PFSK-1 (cell line): ENCODE data around the gene STEAP2.

ENCODE experiments used
- FOXP2 ChIP-seq: optimal IDR thresholded peaks from 2 replicates; pipeline ENCODE3; 2011; ENCODE audit warnings: borderline replicate concordance, control low read depth, inconsistent platforms; ENCODE audit not compliant: insufficient read depth; ENCODE audit errors: extremely low read length, extremely low read depth
- POLR2AphosphoS5 ChIP-seq: IDR thresholded peaks from 2 replicates; pipeline ENCODE4 v1.6.1; 2012; ENCODE audit warnings: low read depth, mild to moderate bottlenecking, control low read depth, low read length, moderate library complexity
- SIN3A ChIP-seq: IDR thresholded peaks from 2 replicates; pipeline ENCODE4 v1.6.1; 2012; ENCODE audit warnings: mild to moderate bottlenecking, low read length, moderate library complexity, borderline replicate concordance; ENCODE audit not compliant: insufficient read depth
- TAF1 ChIP-seq: IDR thresholded peaks from 2 replicates; pipeline ENCODE4 v1.6.1; 2012; ENCODE audit warnings: low read length, control low read depth, borderline replicate concordance; ENCODE audit not compliant: insufficient read depth
- TF ChIP-seq, protein P1 (sequence below), 2 experiments: IDR thresholded peaks; 2 replicates each; pipeline versions ENCODE4 v1.6.1 to v1.8.0; 2011 to 2012; ENCODE audit warnings: low read depth in 2 of 2, low read length in 2 of 2, control low read depth in 1 of 2, inconsistent platforms in 1 of 2, mild to moderate bottlenecking in 1 of 2, moderate library complexity in 1 of 2; ENCODE audit not compliant: insufficient read depth in 1 of 2

STEAP2 gene

DNA sequence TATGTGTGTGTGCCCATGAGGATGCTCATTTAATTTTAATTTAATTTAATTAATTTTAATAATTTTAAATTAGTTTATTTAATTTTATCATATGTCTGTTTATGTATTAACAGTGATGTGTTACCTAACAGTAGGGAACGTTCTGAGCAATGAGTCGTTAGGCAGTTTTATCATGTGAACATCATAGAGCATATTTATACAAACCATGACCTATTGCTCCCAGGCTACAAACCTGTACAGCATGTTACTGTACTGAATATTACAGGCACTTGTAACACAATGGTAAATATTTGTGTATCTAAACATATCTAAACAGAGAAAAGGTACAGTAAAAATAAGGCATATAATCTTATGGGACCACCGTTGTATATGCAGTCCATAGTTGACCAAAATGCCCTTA is 19.8 kb downstream of the STEAP2 start:
- TF ChIP-seq SIN3A = no peak
- no peak for TF ChIP-seq FOXP2
- TF ChIP-seq TAF1 = no peak
- TF ChIP-seq, protein P1, sequence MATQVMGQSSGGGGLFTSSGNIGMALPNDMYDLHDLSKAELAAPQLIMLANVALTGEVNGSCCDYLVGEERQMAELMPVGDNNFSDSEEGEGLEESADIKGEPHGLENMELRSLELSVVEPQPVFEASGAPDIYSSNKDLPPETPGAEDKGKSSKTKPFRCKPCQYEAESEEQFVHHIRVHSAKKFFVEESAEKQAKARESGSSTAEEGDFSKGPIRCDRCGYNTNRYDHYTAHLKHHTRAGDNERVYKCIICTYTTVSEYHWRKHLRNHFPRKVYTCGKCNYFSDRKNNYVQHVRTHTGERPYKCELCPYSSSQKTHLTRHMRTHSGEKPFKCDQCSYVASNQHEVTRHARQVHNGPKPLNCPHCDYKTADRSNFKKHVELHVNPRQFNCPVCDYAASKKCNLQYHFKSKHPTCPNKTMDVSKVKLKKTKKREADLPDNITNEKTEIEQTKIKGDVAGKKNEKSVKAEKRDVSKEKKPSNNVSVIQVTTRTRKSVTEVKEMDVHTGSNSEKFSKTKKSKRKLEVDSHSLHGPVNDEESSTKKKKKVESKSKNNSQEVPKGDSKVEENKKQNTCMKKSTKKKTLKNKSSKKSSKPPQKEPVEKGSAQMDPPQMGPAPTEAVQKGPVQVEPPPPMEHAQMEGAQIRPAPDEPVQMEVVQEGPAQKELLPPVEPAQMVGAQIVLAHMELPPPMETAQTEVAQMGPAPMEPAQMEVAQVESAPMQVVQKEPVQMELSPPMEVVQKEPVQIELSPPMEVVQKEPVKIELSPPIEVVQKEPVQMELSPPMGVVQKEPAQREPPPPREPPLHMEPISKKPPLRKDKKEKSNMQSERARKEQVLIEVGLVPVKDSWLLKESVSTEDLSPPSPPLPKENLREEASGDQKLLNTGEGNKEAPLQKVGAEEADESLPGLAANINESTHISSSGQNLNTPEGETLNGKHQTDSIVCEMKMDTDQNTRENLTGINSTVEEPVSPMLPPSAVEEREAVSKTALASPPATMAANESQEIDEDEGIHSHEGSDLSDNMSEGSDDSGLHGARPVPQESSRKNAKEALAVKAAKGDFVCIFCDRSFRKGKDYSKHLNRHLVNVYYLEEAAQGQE (IDR thresholded peaks at IDR 0.05; ENCODE audit: insufficient read depth in 1 of 2, low read depth in 2 of 2, low read length in 2 of 2) = no peak
- no peak for TF ChIP-seq POLR2AphosphoS5

DNA sequence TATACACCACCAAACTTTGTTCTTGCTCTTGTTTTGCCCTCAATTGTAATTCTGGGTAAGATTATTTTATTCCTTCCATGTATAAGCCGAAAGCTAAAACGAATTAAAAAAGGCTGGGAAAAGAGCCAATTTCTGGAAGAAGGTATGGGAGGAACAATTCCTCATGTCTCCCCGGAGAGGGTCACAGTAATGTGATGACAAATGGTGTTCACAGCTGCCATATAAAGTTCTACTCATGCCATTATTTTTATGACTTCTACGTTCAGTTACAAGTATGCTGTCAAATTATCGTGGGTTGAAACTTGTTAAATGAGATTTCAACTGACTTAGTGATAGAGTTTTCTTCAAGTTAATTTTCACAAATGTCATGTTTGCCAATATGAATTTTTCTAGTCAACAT is 20.9 kb downstream of the STEAP2 start:
- no peak for TF ChIP-seq TAF1
- TF ChIP-seq FOXP2 = no peak
- TF ChIP-seq SIN3A = no peak

DNA sequence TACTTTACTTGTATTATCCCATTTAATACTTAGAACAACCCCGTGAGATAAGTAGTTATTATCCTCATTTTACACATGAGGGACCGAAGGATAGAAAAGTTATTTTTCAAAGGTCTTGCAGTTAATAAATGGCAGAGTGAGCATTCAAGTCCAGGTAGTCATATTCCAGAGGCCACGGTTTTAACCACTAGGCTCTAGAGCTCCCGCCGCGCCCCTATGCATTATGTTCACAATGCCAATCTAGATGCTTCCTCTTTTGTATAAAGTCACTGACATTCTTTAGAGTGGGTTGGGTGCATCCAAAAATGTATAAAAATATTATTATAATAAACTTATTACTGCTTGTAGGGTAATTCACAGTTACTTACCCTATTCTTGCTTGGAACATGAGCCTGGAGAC is 22.0 kb downstream of the STEAP2 start:
- TF ChIP-seq, protein P1 (IDR thresholded peaks at IDR 0.05; ENCODE audit: insufficient read depth in 1 of 2, low read depth in 2 of 2, low read length in 2 of 2) = no peak
- TF ChIP-seq SIN3A = no peak
- no peak for TF ChIP-seq TAF1
- no peak for TF ChIP-seq FOXP2
- TF ChIP-seq POLR2AphosphoS5 = no peak

DNA sequence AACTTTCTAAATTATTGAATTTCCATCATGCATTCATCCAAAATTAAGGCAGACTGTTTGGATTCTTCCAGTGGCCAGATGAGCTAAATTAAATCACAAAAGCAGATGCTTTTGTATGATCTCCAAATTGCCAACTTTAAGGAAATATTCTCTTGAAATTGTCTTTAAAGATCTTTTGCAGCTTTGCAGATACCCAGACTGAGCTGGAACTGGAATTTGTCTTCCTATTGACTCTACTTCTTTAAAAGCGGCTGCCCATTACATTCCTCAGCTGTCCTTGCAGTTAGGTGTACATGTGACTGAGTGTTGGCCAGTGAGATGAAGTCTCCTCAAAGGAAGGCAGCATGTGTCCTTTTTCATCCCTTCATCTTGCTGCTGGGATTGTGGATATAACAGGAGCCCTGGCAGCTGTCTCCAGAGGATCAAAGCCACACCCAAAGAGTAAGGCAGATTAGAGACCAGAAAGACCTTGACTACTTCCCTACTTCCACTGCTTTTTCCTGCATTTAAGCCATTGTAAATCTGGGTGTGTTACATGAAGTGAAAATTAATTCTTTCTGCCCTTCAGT is 25.3 kb downstream of the STEAP2 start:
- TF ChIP-seq TAF1 (no peak), SIN3A (no peak), FOXP2 (no peak), POLR2AphosphoS5 (no peak)
- TF ChIP-seq, protein P1 (IDR thresholded peaks at IDR 0.05; ENCODE audit: insufficient read depth in 1 of 2, low read depth in 2 of 2, low read length in 2 of 2) = no peak

DNA sequence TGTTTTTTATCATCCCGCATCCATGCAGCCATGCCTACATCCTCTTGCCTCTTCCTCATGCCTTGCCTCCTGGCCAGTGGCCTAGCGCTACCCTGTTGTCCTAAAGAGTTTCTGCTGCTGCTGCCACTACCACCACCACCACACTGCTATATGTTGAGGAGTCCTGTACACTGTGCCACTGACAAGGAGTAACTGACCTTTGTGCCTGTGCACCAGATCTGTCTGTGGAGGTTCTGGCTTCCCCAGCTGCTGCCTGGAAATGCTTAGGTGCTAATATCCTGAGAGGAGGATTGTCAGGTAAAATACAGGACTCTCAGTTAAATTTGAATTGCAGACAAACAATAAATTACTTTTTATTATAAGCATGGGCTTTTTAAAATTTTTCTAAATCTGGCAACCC is 26.5 kb downstream of the STEAP2 start:
- TF ChIP-seq, protein P1 (IDR thresholded peaks at IDR 0.05; ENCODE audit: insufficient read depth in 1 of 2, low read depth in 2 of 2, low read length in 2 of 2) = no peak
- no peak for TF ChIP-seq FOXP2
- TF ChIP-seq POLR2AphosphoS5 = no peak
- TF ChIP-seq TAF1 = no peak
- no peak for TF ChIP-seq SIN3A
